Loucy (cell line): Measurements from ENCODE around the gene LUM.

Experiments used
- H2AFZ ChIP-seq: fragments of 200-600 bp; sonication (generic); 2 replicates; pipeline ENCODE4 v1.6.0; 2016; ENCODE audit warnings: antibody characterized with exemption, mild to moderate bottlenecking, low read length, moderate library complexity
- H3F3A ChIP-seq: fragments of 200-600 bp; 2 replicates; pipeline ENCODE4 v1.6.0; 2016; ENCODE audit warnings: antibody characterized with exemption, low read depth, mild to moderate bottlenecking
- H3K27me3 ChIP-seq: fragments of 200-600 bp; sonication (generic); 2 replicates; pipeline ENCODE4 v1.6.1; 2014; ENCODE audit warnings: low read length, mild to moderate bottlenecking; ENCODE audit not compliant: insufficient read depth, poor library complexity, severe bottlenecking
- H3K36me3 ChIP-seq: fragments of 200-600 bp; sonication (generic); 2 replicates; pipeline ENCODE4 v1.6.1; 2016; ENCODE audit warnings: low read length; ENCODE audit not compliant: insufficient read depth
- H3K4me1 ChIP-seq: fragments of 200-600 bp; sonication (generic); 2 replicates; pipeline ENCODE4 v1.5.1; 2014; ENCODE audit warnings: low read length, mild to moderate bottlenecking; ENCODE audit not compliant: insufficient read depth, poor library complexity, severe bottlenecking
- H3K4me2 ChIP-seq: fragments of 200-600 bp; sonication (generic); 2 replicates; pipeline ENCODE4 v1.6.0; 2014; ENCODE audit warnings: antibody characterized with exemption, low read length, low read depth, mild to moderate bottlenecking; ENCODE audit not compliant: poor library complexity, severe bottlenecking
- H3K4me3 ChIP-seq: fragments of 200-600 bp; sonication (generic); 2 replicates; pipeline ENCODE4 v1.5.1; 2014; ENCODE audit warnings: low read length, mild to moderate bottlenecking, mixed read lengths; ENCODE audit not compliant: poor library complexity, severe bottlenecking
- H3K79me2 ChIP-seq: fragments of 200-600 bp; sonication (generic); 2 replicates; pipeline ENCODE4 v1.6.1; 2014; ENCODE audit warnings: low read length; ENCODE audit not compliant: insufficient read depth
- H3K9ac ChIP-seq: fragments of 200-600 bp; sonication (generic); 2 replicates; pipeline ENCODE4 v1.6.0; 2014; ENCODE audit warnings: mild to moderate bottlenecking, low read depth, low read length, moderate library complexity; ENCODE audit not compliant: poor library complexity, severe bottlenecking
- H3K9me2 ChIP-seq: fragments of 200-600 bp; sonication (generic); replicated peaks from 2 replicates; pipeline ENCODE4 v1.6.1; 2016; ENCODE audit warnings: low read depth, low read length, mixed read lengths
- H3K9me3 ChIP-seq: fragments of 200-600 bp; sonication (generic); 2 replicates; pipeline ENCODE4 v1.6.1; 2014; ENCODE audit warnings: mild to moderate bottlenecking, antibody characterized with exemption, low read length, low read depth; ENCODE audit not compliant: insufficient read depth
- H4K20me1 ChIP-seq: fragments of 200-600 bp; sonication (generic); 2 replicates; pipeline ENCODE4 v1.6.0; 2014; ENCODE audit warnings: antibody characterized with exemption, low read length, mild to moderate bottlenecking; ENCODE audit not compliant: insufficient read depth, poor library complexity, severe bottlenecking
- EZH2phosphoT487 ChIP-seq: fragments of 200-600 bp; IDR thresholded peaks from 2 replicates; pipeline ENCODE4 v1.6.1; 2018; ENCODE audit warnings: antibody characterized with exemption, mild to moderate bottlenecking, moderate library complexity, borderline replicate concordance
- TF ChIP-seq, protein P1 (sequence below): fragments of 200-600 bp; sonication (generic); conservative IDR thresholded peaks from 2 replicates; pipeline ENCODE4 v1.5.1; 2014; ENCODE audit warnings: mild to moderate bottlenecking, antibody characterized with exemption, low read length

LUM gene

DNA sequence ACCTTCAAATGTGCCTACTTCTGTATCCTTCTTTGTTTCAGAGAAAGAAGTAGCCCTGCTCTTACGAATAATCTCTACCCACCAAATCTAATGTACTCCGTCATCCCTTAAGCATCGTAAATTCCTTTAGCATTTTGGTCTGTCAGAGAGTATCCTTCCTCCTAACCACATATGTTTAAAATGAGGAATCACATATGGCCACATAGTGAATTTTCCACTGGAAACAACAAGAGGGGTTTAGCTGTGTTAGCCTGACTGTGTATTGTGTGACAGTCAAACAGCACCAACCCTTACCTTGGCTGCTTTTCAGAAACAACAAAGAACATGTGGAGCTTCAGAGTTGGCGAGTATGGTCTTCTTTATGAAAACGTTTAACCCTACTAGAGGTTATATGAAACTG, 5.5 kb downstream of the LUM start:
- TF ChIP-seq EZH2phosphoT487 = no peak
- TF ChIP-seq, protein P1, sequence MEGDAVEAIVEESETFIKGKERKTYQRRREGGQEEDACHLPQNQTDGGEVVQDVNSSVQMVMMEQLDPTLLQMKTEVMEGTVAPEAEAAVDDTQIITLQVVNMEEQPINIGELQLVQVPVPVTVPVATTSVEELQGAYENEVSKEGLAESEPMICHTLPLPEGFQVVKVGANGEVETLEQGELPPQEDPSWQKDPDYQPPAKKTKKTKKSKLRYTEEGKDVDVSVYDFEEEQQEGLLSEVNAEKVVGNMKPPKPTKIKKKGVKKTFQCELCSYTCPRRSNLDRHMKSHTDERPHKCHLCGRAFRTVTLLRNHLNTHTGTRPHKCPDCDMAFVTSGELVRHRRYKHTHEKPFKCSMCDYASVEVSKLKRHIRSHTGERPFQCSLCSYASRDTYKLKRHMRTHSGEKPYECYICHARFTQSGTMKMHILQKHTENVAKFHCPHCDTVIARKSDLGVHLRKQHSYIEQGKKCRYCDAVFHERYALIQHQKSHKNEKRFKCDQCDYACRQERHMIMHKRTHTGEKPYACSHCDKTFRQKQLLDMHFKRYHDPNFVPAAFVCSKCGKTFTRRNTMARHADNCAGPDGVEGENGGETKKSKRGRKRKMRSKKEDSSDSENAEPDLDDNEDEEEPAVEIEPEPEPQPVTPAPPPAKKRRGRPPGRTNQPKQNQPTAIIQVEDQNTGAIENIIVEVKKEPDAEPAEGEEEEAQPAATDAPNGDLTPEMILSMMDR = no peak
- Histone ChIP-seq H3K9me3 (no peaks in the 10 kb centered on the region), H3K4me2 (no peak overlapping the region), H2AFZ (no peak overlapping the region), H3K4me1 (no peaks in the 10 kb centered on the region), H4K20me1 (no peaks in the 10 kb centered on the region), H3K36me3 (no peaks in the 10 kb centered on the region), H3K9ac (no peak overlapping the region), H3K4me3 (no peak overlapping the region), H3K9me2 (no peaks in the 10 kb centered on the region), H3K79me2 (no peaks in the 10 kb centered on the region), H3K27me3 (no peaks in the 10 kb centered on the region), H3F3A (no peaks in the 10 kb centered on the region)

DNA sequence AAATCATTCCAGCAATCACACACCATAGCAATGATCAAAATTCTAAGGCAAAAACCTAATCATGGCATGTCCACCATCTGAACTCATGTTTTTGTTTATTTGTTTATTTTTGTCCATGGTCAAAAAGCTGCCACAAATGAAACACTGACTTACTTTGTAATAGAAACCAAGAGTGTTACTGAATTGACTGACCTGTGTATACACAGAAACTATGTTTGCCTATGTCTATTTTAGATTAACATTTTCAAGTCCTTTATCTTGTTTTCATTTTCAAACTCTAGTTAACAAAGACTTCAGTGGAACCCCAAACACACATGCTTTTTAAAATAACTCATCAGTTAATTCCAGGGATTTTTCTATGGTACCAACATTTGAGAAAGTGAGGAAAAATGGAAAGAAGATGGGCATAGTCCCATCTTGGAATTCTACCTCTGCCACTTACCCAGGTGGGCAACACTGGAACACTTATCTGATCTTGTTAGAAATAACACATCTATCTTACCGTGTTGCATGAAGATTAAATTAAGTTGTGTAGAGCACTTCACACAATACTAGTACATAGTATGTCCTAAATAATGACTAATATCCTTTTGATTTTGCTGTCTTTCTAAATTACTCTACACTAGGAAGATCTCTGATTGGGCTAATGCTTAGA, 6.4 kb downstream of the LUM start:
- TF ChIP-seq EZH2phosphoT487 = no peak
- TF ChIP-seq, protein P1 = no peak
- Histone ChIP-seq H3K9me2 (no peaks in the 10 kb centered on the region), H3K36me3 (no peaks in the 10 kb centered on the region), H4K20me1 (no peaks in the 10 kb centered on the region), H2AFZ (no peak overlapping the region), H3K9me3 (no peaks in the 10 kb centered on the region), H3K79me2 (no peaks in the 10 kb centered on the region), H3K4me3 (no peak overlapping the region), H3K4me2 (no peak overlapping the region), H3K9ac (no peak overlapping the region), H3F3A (no peaks in the 10 kb centered on the region), H3K4me1 (no peaks in the 10 kb centered on the region), H3K27me3 (no peaks in the 10 kb centered on the region)

DNA sequence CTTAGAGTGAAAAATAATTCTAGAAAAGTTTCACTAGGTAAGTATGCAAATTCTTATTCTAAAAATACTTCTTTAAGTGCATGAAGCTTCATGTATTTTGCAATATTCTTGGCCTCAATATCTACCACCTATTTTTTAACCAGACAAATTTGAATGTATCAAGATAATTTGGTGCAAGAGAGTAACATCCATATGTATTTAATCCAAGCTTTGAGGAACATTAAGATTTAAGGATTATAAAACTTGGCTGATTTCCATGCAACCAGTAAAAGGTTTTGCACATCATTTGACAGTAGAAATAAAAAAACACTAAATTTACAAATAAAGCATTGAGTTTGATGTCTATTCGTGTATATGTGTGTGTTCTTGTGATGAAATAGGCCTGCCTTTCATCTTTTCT, 7.7 kb downstream of the LUM start:
- Histone ChIP-seq H3K4me2 (no peak overlapping the region), H3F3A (no peaks in the 10 kb centered on the region), H3K4me1 (no peaks in the 10 kb centered on the region), H3K9me3 (no peaks in the 10 kb centered on the region), H3K36me3 (no peaks in the 10 kb centered on the region), H3K9ac (no peak overlapping the region), H3K4me3 (no peak overlapping the region), H3K79me2 (no peaks in the 10 kb centered on the region), H2AFZ (no peak overlapping the region), H4K20me1 (no peaks in the 10 kb centered on the region), H3K27me3 (no peaks in the 10 kb centered on the region), H3K9me2 (no peaks in the 10 kb centered on the region)
- TF ChIP-seq, protein P1 = no peak
- TF ChIP-seq EZH2phosphoT487 = no peak
